NK-92 (cell line): ENCODE data around the gene TAS1R3.

ENCODE experiments used
- DNase-seq: peaks from one replicate; lab custom pipeline; 2025; ENCODE audit not compliant: unreplicated experiment; lab: John Stamatoyannopoulos, UW

TAS1R3 gene

GRCh38 chr1:1294250-1294890, 36.7 kb upstream of the TAS1R3 start:
- DNase-seq: no peak

DNA sequence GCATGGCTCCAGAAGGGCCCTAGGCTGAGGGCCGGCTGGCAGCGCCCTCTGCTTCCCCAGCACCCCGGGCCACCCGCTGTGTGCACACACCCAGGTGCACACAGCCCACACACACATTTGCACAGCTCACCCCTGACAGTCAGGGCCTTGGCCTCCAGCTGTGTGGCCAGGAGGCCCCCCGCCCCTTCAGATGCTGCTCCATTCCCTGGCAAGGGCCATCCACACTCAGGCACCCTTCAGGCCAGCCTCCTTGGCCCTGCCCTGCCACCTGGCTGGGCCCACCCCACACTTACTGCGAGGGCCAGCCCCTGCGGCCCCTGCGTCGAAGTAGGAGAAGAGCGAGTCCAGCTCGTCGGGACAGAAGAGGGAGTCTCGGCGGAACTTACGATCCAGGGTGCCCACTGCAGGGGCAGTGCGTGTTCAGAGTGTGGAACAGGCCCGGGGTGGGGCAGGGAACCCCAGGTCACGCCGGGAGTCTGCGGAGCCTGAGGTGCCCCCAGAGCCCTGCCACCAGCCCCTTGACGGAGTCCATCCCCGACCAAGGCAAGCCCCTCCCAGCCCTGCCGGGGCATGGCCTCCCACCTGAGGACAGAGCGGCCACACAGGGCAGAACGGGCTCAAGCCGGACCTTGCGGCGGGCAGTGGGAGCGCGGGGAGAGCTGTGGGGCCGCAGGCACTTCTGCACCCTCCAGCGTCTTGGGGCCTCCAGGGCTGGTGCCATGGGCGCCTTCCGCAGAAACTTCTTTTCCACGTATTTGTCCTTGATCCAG, 35.7 kb upstream of the TAS1R3 start:
- no peak for DNase-seq

GRCh38 chr1:1296070-1297061, 34.7 kb upstream of the TAS1R3 start:
- no peak for DNase-seq

GRCh38 chr1:1297802-1298424, 33.2 kb upstream of the TAS1R3 start:
- no peak for DNase-seq

GRCh38 chr1:1298861-1299685, 32.0 kb upstream of the TAS1R3 start:
- DNase-seq: no peak

DNA sequence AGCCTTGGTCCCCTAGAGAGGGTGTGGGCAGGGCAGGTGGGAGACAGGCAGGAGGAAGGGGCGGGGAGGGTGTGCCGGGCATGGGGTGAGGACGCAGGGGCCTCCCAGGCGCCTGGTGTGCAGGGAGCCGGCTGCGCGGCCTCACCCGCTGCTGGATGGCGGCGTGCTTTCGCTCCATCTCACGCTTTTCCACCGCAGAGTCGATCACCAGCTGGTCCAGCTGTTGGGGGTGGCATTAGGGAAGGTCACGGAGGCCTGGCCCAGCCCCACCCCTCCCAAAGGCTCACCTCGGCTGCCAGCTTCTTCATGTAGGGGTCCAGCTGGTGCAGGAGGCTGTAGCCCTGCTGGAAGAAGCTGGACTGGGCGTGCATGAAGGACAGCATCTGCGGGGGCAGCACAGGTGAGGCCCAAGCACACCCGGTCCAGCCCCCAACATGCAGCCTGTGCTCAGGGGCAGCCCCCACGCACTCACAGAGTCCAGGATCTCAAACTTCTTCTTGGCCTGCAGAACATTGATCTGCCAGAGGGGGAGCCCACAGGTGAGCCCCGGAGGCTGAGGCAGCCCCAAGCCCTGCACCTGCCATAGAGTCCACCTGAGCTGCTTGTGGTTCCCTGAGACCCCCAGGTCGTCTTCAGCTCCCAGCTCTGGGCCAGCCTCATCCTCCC, 31.3 kb upstream of the TAS1R3 start:
- DNase-seq: no peak

DNA sequence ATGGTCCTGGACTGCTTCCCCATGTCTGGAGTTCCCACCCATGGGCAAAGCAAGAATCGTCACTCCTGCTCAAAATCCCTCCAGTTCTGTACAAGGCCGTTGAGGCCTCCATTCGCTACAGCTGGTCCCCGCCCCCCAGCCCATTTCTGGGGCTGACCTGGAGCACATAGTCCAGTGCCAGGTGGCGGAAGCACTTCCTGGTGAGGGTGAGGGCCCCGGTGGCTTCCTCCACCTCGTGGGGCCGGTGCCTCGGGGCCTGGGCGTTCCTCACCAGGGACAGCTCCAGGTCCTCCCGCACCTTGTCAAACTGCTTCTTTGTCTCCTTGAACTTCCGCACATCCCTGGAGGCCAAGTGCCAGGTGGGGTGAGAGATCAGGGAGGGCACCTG, 30.7 kb upstream of the TAS1R3 start:
- no peak for DNase-seq

DNA sequence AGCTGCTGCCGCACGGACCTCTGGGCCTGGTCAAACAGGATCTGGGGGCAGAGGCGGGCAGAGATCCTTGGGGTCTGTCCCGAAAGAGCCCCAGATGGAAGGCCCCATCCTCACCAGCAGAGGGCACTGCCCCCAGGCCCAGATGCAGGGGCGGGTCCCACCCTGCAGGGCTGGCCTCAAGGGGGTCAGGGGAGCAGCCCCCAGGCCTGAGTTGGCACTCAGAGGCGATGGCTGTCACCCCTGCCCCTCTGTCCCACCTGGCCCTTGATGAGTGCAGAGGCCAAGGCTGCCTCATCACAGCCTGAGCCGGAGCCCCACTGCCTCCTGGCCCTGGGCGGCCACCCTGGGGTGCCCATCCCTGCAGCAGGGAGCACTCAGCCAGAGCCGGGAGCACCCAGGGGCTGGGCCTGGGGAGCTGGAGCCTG, 29.1 kb upstream of the TAS1R3 start:
- no peak for DNase-seq

DNA sequence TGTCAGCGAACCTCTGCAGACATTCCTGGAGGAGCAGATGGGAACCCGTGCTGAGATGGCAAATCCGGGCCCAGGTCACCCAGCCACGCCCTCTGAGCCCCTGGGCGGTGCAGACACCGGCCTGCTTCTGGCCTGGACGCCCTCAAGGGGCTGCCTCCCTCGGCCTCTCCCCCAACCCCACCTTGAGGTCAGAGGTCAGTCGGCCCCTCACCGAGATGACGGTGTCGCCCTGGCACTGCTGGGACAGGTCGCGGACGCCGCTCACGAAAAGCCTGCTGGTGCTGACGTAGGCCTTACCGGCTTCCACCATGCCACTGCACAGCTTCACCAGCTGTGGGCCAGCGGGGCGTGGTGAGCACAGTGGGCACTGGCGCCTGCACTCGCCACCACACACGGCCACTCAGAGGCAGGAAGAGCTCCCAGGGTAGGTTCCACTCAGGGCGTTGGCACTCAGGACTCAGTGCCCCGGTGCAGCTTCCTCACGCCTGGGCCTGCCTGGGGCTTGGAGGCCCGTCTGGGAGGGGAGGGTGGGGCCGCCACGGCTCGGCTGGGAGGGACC, 28.1 kb upstream of the TAS1R3 start:
- DNase-seq: no peak

- no peak for DNase-seq
These were observed 27.3 kb upstream of the TAS1R3 start for GRCh38 chr1:1303736-1304135.

GRCh38 chr1:1304331-1305299, 26.5 kb upstream of the TAS1R3 start:
- no peak for DNase-seq

- DNase-seq: no peak
These were observed 25.6 kb upstream of the TAS1R3 start for GRCh38 chr1:1305300-1306069.

- DNase-seq: no peak
These were observed 24.9 kb upstream of the TAS1R3 start for GRCh38 chr1:1306070-1306660.

GRCh38 chr1:1306661-1307260, 24.3 kb upstream of the TAS1R3 start:
- DNase-seq: no peak

DNA sequence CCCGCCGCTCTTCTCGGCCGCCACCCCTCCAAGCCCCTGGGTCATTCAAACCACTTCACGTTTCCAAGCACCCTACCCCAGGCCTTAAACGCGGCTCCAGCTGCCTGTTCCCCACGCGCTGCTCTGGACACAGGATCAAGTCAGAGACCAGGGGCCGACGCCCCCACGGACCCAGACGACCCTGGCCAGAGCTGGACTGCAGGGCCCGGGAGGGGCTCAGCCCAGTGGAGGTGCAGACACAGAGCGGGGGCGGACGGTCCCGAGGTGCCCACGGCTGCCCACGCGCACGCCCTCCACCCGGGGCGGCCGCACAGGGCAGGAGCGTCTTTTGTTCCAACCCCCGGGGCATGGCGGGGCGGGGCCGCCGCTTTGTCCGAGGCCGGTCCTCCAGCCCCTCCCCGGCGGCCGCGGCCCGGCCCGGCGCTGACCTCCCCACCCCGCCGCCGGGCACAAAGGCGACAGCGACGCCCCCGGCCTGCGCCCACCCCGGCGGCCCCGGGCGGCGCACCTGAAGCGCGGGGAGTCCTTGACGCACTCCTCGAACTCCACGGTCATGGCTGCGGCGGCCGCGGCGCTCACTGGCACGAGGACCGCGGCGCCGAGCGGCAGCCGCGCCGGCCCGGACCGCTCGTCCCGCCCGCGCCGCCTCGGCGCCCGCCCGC, 23.7 kb upstream of the TAS1R3 start:
- no peak for DNase-seq
